WTC11 (cell line): ENCODE results near the gene CAGE1.

Source experiments
- TCF7 ChIP-seq: sonication (generic); formaldehyde crosslinking; IDR thresholded peaks from 2 replicates; pipeline ENCODE4 v1.8.0; 2022; ENCODE audit warnings: mild to moderate bottlenecking, low read depth, missing genetic modification reagents, moderate library complexity
- ZNF232 ChIP-seq: sonication (generic); formaldehyde crosslinking; IDR thresholded peaks from 2 replicates; pipeline ENCODE4 v1.8.0; 2022; ENCODE audit warnings: mild to moderate bottlenecking, missing genetic modification reagents
- ZNF416 ChIP-seq: fragments of 250-450 bp; sonication (Bioruptor Pico); IDR thresholded peaks from 2 replicates; pipeline ENCODE4 v1.9.0; 2021; ENCODE audit warnings: mild to moderate bottlenecking, inconsistent platforms
- TF ChIP-seq, protein P1 (sequence below): fragments of 200-600 bp; IDR thresholded peaks from 2 replicates; pipeline ENCODE4 v1.8.0; 2022; ENCODE audit warnings: antibody characterized with exemption
- TF ChIP-seq, protein P2 (sequence below): sonication (generic); formaldehyde crosslinking; IDR thresholded peaks from 2 replicates; pipeline ENCODE4 v1.8.0; 2022; ENCODE audit warnings: mild to moderate bottlenecking, missing genetic modification reagents

DNA sequence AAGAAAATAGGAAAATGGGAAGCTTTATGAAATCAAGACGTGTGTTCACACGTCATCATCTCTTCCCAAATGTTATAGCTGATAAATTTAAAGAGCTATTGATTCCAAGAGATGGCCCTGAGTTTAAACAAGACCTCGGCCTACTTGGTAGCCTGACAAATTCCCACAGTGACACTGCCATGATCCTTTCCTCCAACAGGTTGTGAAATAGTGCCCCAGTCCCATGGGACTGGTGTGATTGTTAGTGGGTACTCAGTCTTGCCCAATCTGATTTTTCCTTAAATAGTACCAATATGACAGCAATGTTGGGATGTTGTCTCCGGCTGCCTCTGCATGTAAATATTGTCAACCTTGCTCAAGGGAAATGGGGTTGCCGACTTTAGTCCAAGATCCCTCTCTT, 34.5 kb upstream of the CAGE1 start:
- TF ChIP-seq ZNF232 = no peak
- TF ChIP-seq, protein P1, sequence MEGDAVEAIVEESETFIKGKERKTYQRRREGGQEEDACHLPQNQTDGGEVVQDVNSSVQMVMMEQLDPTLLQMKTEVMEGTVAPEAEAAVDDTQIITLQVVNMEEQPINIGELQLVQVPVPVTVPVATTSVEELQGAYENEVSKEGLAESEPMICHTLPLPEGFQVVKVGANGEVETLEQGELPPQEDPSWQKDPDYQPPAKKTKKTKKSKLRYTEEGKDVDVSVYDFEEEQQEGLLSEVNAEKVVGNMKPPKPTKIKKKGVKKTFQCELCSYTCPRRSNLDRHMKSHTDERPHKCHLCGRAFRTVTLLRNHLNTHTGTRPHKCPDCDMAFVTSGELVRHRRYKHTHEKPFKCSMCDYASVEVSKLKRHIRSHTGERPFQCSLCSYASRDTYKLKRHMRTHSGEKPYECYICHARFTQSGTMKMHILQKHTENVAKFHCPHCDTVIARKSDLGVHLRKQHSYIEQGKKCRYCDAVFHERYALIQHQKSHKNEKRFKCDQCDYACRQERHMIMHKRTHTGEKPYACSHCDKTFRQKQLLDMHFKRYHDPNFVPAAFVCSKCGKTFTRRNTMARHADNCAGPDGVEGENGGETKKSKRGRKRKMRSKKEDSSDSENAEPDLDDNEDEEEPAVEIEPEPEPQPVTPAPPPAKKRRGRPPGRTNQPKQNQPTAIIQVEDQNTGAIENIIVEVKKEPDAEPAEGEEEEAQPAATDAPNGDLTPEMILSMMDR = no peak
- TF ChIP-seq TCF7 (CRISPR knock-in tag) = no peak
- TF ChIP-seq ZNF416 (CRISPR knock-in tag) = no peak
- TF ChIP-seq, protein P2, sequence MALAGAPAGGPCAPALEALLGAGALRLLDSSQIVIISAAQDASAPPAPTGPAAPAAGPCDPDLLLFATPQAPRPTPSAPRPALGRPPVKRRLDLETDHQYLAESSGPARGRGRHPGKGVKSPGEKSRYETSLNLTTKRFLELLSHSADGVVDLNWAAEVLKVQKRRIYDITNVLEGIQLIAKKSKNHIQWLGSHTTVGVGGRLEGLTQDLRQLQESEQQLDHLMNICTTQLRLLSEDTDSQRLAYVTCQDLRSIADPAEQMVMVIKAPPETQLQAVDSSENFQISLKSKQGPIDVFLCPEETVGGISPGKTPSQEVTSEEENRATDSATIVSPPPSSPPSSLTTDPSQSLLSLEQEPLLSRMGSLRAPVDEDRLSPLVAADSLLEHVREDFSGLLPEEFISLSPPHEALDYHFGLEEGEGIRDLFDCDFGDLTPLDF (CRISPR knock-in tag) = no peak
